IPS-18c (cell line): ENCODE data around the gene EVA1A.

Experiments used
- H3K4me3 ChIP-seq: 2 replicates; pipeline ENCODE4 v1.7.0; 2013; ENCODE audit warnings: low read depth, mild to moderate bottlenecking, low read length, moderate library complexity; ENCODE audit not compliant: insufficient read depth
- H3K9me3 ChIP-seq: one replicate; pipeline ENCODE4 v1.6.1; 2013; ENCODE audit warnings: mild to moderate bottlenecking, low read length, moderate library complexity; ENCODE audit not compliant: control insufficient read depth, insufficient read depth

Gene EVA1A

DNA sequence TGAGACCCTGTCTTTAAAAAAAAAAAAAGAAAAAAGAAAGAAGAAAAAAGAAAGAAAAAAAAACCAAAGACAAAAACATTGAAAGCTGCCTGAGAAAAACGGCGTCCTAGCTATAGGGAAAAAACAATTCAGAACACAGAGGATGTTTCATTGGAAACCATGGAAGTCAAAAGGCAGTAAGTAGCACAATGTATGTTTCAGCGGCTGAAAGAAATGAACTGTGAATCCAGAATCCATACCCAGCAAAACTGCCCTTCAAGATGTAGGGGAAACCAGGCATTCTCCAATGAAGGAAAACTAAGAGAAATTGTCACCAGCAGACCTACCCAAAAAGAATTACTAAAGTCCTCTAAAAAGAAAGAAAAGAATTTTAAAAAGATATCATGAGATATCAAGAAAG is 27.6 kb downstream of the EVA1A start:
- H3K9me3 ChIP-seq: no peaks in the 10 kb centered on the region
- no peak overlapping the region for H3K4me3 ChIP-seq

DNA sequence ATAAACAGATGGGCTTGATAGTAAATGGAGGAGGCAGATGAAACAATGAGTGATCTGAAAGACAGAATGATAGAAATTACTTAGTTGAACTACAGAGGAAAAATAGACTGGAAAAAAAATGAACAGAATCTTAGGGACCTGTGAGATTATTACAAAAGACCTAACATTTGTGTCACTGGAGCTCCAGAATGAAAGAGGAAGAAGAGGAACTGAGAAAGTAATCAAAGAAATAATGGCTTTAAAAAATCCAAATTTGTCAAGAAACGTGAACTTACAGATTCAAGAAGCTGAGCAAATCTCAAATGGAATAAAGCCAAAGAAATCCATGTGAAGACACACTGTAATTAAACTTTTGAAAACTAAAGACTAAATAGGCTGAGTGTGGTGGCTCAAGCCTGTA is 28.3 kb downstream of the EVA1A start:
- Histone ChIP-seq H3K4me3 (no peak overlapping the region), H3K9me3 (no peaks in the 10 kb centered on the region)

DNA sequence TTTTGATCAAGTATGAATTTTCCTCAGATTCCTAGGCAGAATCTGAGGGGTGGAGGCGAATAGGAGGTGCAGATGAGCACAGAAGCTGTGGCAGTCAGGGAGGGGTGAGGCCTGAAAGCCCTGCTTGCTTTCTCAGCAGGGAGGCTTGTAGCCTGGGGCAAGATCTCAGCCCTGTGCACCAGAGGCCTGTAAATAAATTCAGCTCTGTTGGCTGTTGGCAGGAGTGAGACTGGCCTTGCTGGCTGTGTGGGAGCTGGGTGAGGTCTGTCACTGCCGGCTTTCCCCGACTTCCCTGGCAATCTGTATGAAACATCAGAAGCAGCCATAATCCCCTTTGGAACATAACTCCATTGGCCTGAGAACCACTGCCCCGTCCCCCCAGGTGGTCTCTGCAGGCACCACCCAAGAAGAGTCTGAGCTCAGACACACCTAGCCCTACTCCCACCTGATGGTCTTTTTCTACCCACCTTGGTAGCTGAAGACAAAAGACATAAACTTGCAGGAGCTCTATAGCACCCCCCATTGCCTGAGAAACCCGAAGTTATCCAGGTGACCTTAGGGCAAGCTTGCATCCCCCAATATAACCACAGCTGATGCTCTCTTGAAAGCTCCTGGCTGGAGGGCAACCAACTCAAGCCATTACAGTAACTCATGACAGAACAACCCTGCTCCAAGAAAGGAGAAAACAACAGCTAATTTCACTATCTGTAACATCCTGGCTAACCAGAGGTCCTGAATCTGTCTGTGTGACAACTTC is 32.3 kb downstream of the EVA1A start:
- no peaks in the 10 kb centered on the region for H3K9me3 ChIP-seq
- H3K4me3 ChIP-seq: no peak overlapping the region

DNA sequence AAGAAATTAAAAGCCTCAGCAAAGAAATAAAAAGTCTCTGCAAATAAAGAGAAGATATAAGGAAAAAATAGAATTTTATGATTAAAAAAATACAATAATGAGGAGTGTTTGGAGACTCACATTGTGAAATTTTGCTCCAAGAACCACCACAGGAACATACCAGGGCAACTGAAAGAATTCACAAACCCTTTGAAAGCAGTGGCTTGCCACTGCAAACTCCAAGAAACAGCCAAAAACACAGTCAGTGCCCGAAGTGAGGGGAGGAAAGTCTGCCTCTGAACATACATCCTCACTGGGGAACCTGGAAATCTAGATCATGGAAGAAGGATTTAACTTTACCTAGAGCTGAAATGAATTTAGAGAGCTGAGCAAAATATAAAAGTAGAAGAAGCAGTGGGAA is 33.1 kb downstream of the EVA1A start:
- Histone ChIP-seq H3K4me3 (no peak overlapping the region), H3K9me3 (no peaks in the 10 kb centered on the region)

DNA sequence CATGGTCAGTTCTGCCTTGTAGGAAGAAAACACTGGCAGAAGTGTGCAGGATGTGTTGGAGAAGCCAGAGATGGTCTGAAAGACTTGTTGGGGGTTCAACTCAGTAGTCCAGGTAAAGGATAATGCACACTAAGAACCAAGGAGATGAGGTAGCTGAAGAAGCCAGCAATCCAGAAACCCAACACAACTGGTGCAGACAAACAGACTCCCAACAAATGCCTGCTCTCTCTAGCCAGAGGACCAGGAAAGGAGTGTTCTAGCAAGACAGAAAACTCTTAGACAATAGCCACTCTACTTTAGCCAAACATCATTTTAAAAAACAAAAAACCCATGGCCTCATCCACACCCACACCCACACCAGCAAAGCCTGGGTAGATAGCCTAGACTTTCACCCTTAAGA is 33.9 kb downstream of the EVA1A start:
- Histone ChIP-seq H3K4me3 (no peak overlapping the region), H3K9me3 (no peaks in the 10 kb centered on the region)

DNA sequence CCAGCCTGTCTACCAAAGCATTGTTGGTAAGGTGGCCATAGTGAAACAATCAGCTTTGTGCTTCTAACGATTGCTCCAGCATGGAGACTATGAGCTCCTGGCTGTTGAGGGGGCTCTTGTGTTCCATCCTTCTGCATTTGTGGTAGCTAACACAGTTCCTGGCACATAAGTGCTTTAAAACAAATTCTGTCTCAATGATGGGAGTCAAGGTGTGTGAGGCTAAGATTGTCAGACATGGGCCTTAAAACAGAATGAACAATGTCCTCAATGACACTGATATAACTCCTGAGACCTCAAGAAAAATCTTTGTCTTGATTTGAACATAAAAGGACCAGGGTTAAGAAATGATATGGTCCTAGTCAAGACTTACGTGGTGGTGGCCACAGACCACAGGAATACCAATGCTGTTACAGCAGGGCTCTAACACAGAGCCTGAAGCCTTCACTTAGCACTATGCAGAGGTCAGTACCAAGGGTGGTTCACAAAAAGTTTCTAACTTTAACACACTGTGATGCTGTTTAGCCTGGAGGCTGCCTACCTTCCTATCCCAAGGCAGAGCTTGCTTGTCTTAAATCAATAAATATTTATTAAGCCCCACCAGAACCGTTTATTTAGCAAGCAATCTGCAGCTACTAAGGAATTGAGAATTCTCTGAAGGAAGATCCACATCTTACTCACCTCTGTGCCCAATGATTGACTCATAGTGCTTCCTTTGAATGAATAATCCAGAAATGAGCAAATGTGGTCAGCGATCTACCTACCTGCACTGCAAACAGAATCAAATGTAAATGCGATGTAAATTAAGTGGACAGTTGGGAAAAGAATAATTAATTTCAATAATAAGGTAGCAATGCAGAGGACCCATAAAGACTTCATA is 35.1 kb downstream of the EVA1A start:
- Histone ChIP-seq H3K4me3 (no peak overlapping the region), H3K9me3 (no peaks in the 10 kb centered on the region)

DNA sequence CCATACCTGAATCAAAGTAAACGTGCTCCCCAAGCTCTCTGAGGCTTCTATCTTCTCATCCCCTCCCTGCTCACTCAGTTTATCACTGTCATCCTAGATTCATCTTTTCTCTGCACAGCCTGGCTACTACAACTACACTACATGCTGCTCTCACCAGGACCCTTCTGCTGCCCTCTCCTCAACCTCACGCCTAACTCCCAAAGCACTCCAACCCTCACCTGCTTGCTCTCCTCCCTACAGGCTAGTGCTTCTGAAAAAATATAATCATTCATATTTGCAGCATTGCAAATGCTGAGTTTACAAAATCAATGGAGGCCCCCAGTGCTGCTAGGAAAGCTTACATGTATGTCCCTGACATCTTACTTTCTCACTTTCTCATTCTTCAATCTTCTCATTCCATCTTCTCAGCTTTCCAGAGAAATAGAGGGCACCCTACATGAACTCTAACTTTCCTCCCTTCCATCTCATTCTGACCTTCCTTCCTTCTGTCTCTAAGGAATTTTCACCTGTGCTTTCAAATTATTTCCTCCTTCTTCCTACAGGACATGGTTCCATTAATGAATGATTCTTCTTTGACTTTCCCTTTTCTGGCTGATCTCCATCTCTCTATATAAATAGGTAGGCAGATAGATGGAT is 36.3 kb downstream of the EVA1A start:
- Histone ChIP-seq H3K4me3 (no peak overlapping the region), H3K9me3 (no peaks in the 10 kb centered on the region)

DNA sequence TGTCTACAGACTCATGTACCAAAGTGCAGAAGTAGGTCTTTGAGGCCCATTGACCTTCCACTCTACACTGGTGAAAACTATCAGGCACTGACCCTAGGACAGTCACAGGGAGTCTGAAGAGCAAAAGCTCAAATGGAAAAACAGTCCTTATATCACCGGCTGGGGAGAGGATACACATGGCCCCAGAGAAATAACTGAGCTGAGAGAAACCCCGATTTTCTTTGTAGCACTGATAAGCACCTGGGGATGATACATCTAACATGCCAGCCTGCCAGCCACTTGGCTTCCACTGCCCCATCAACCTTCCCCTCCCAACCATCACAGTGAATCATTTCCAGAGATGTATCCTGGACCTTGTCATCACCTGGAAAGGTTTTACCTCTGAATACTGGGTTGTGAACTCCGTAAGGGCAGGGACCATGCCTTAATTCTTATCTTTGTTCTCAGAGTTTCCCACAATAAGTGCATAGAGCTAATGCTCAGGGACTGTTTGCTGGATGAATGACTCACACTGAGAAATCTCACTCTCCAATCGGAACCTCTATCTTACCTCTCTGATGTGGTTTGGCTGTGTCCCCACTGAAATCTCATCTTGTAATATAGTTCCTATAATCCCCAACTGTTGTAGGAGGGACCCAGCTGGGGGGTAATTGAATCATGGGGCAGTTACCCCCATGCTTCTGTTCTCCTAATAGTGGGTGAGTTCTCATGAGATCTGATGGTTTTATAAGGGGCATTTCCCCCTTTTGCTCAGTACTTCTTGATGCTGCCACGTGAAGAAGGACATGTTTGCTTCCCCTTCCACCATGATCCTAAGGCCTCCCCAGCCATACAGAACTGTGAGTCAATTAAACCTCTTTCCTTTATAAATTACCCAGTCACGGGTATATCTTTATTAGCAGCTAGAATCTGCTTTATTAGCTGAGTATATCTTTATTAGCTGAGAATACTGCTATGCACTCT is 37.1 kb downstream of the EVA1A start:
- H3K4me3 ChIP-seq: no peak overlapping the region
- no peaks in the 10 kb centered on the region for H3K9me3 ChIP-seq

DNA sequence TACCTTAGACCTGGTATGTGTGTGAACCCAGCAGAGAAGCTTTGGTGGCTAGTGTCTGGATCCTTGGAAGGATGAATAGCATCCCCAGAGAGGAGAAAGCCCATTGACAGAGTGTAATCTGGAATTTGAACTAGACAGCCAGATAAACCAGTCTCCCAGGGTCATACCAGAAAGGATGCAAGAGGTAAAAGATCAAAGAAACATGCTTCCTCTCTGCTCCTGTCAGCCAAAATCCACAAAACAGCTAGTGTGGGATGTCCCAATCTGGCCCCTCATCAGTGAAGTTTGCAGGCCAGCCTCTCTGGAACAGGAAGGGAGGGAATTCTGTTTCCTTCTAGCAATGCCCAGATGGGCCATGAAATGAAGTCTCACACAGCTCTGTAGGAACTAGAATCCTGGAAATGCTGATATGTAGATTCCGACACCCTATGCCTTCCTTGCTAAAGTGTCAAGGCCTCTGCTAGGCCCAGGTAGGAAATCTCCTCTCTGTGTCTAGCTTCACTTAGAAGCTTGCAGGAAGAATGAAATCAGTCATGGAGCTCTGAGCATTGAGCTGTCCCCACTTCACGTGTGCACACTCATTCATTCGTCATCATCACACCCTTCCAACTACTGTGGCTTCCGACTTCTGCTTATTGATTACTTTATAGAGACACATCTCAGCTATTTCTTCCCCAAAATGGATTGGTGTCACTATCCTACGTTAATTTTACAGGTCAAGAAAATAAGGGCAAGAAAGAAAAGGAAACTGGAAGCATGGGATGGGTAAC is 38.0 kb downstream of the EVA1A start:
- Histone ChIP-seq H3K4me3 (no peak overlapping the region), H3K9me3 (no peaks in the 10 kb centered on the region)

DNA sequence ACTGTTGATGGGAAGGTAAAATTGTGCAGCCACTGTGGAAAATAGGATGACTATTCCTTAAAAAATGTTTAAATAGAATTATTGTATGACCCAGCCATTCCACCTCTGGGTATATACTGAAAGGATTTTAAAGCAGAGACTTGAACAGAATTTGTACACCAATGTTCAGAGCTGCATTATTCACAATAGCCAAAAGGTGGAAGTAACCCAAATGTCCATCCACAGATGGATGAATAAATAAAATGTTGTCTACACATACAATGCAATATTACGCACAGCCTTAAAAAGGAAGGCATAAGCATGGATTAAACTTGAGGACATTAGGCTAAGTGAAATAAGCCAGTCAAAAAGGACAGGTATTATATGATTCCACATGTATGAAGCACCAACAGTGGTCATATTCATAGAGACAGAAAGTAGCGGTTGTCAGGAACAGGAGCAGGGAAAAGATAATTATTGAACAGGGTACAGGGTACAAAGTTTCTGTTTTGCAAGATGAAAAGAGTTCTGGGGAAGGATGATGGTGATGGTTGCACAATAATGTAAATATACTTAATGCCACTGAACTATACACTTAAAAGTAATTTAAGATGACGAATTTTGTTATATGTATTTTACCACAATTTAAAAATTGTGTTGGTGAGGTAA is 39.4 kb downstream of the EVA1A start:
- H3K9me3 ChIP-seq: no peaks in the 10 kb centered on the region
- H3K4me3 ChIP-seq: no peak overlapping the region

DNA sequence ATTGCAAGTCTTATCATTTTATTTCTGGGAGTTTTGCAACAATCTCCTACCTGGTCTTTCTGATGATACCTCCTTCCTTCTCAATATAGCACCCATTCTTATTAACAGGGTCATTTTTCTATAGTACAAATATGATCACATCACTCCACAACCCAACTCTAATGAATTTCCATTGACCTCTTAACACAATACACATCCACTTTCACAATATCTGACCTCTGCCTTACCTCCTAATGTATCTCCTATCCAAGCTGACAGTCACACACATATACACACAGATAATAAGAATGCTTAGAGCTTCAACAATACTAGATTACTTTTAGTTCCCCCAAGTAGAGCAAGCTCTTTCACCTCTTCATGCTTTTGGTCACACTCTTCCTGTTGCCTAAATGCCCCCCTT is 40.9 kb downstream of the EVA1A start:
- Histone ChIP-seq H3K9me3 (no peaks in the 10 kb centered on the region), H3K4me3 (no peak overlapping the region)

DNA sequence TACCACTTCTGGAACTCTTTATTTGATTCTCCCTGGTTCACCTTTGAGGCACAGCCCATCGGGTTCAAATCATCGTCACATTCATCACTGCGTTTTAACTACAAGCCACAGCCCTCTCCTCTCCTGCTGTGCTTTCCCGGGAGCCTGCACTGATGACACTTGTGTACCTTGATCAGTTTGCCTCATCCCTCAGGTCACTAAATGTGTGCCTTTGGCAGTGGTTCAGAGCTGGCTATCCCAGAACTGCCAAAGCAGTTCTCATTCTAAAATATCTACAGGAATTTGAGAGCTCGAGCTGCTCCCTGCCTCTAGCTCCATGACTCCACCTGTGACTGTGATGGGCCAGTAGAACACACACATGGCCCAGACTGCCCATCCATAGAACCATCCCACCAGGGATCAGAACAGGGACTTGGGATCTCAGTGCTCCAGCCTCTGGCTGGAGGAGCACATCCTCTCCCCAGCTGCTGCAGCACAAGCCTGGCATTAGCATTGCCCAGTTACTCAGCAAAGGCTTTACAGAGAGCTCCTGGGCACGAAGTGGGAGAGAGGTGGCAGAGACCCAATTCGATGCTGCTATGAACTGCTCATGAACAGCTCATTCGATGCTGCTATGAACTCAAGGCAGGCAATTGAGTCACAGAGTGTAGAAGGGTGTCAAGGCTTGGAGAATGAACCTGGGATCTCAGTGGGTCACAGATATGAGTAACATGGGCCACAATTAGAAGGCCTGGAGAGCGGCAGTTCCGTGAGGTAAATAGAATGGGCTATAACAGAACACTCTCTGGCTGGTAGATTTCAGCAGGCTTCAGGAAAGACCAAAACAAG is 41.9 kb downstream of the EVA1A start:
- no peak overlapping the region for H3K4me3 ChIP-seq
- no peaks in the 10 kb centered on the region for H3K9me3 ChIP-seq

DNA sequence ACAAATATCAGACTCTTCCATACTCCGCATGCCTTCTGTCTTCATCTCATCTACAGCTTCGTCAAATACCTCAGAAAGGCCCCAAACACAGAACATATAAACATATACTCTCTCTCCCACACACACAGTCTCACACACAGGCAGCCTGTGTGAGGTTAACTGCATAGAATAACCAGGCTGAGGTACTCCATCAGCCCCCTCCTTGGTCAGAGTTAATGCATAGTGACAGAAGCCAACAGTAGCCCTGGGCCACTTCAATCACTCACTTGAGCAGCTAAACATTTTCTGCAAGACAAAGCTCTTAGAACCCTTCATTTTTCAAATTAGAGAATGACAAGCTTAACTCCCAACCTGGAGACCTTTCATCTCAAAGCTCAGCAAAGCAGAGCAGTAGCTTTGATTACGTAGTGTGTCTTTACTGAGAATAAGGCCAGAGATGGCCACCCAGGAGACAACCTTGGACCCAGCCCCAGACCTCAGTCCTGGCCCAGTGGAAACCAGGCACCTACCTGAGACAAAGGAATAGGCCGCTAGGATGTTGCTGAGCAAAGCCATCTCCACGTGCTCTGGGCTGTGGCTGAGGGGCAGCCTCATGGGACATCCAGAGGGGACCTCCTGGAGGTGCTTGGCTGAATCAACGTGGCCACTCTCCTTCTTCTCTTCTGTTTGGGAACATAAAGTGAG is 43.0 kb downstream of the EVA1A start:
- Histone ChIP-seq H3K9me3 (no peaks in the 10 kb centered on the region), H3K4me3 (no peak overlapping the region)

DNA sequence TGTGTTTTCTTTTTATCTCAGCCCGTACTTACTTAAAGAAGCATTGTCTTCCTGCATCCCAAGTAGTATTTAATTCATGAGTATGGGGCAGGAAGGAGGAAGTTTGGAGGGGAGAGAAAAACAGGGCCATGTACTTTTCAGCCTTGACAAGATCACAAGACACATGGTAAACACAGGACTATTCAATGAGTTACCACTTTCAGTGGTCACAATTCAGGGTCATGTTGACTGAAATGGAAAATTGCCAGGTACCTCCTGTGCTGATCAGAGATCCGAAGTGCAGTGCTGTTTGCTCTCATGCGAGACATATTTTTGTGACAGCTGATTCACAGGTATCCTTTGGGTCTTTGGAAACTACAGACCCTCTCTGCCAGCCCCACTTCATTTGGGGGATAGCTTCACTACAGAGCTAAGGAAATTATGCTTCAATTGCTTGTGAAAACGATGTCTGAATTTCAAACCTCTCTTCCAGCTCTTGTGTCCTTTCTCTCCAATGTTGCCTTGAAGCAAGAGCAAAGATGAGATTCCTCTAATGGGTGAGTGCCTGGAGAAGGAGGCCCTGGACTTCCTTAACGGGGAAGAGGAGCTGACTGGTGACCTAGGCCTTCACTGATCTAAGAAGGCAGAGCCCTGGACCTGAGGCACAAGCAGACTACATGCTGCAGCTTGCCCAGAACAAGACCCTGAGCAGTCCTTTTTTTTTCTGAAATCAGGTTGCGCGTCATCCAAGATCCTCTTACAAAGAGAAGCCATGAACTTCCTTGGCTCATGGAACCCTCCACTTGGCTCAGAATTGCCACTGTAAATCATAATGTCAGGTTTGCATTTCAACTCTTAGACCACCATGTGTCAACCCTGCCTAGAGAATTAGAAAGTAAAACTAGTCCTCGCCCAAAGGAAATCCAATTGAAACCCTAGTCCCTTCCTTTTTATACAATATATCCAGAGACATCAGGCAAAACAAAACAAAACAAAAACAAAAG is 44.1 kb downstream of the EVA1A start:
- Histone ChIP-seq H3K9me3 (no peaks in the 10 kb centered on the region), H3K4me3 (no peak overlapping the region)
